Suprapubic skin (tissue), 4 donors: ENCODE data around the gene MFAP5. TPM values are rescaled to one million over a fixed set of nuclear protein-coding genes. Genes with fewer than 3 reads are reported as not detected.

Experiments
- DNase-seq, 2 donors: peaks; one replicate each; pipeline ENCODE4 v3.0.0-alpha.2; 2019; ENCODE audit warnings: low spot score in 2 of 2
- H3K27ac ChIP-seq: fragments of 200-600 bp; sonication (generic); one replicate; pipeline ENCODE4 v1.5.1; 2019
- H3K27me3 ChIP-seq: fragments of 200-600 bp; sonication (generic); one replicate; pipeline ENCODE4 v1.5.1; 2019
- H3K36me3 ChIP-seq: fragments of 200-600 bp; sonication (generic); one replicate; pipeline ENCODE4 v1.5.1; 2019
- H3K4me1 ChIP-seq: fragments of 200-600 bp; sonication (generic); one replicate; pipeline ENCODE4 v1.5.1; 2019
- H3K4me3 ChIP-seq: fragments of 200-600 bp; sonication (generic); one replicate; pipeline ENCODE4 v1.5.1; 2019; ENCODE audit warnings: mild to moderate bottlenecking
- H3K9me3 ChIP-seq: fragments of 200-600 bp; sonication (generic); one replicate; pipeline ENCODE4 v1.5.1; 2019
- CTCF ChIP-seq, 2 donors: fragments of 200-600 bp in 1 of 2; fragments of 450-650 bp in 1 of 2; sonication (generic) in 1 of 2; IDR thresholded peaks; one replicate each; pipeline ENCODE4 v1.5.1; 2016 to 2019; ENCODE audit warnings: antibody characterized with exemption in 2 of 2, mild to moderate bottlenecking in 1 of 2, moderate library complexity in 1 of 2
- EP300 ChIP-seq: sonication (generic); formaldehyde crosslinking; IDR thresholded peaks from one replicate; pipeline ENCODE4 v1.6.1; 2017; ENCODE audit warnings: antibody characterized with exemption
- POLR2A ChIP-seq, 2 donors: fragments of 450-650 bp; IDR thresholded peaks; one replicate each; pipeline ENCODE4 v1.6.1; 2017; ENCODE audit warnings: antibody characterized with exemption in 2 of 2, mild to moderate bottlenecking in 2 of 2, moderate library complexity in 2 of 2
- POLR2AphosphoS5 ChIP-seq, 3 donors: sonication (generic); formaldehyde crosslinking; IDR thresholded peaks; one replicate each; pipeline ENCODE4 v1.6.1; 2017; ENCODE audit warnings: antibody characterized with exemption in 3 of 3
- WGBS: methylation state at CpG from one replicate; pipeline ENCODE4 v1.1.5; 2018; 5-methylcytosine and 5-hydroxymethylcytosine counted together
- total RNA-seq, 4 donors: library from RNA; depleted of rRNA; stranded (reverse); fragments of >200 nt; gene quantifications; one replicate each; pipeline ENCODE4 v1.1.0, GENCODE V29; 2016

The MFAP5 gene
- 10 to 100 TPM; 18.1 to 70.5 (median 26.4) TPM for total RNA-seq

- DNase-seq: no peak
- no peaks in the 10 kb centered on the region for H3K9me3 ChIP-seq
- peaks cover under 1% of the 10 kb centered on the region for H3K4me1 ChIP-seq
- H3K36me3 ChIP-seq: no peaks in the 10 kb centered on the region
- H3K27ac ChIP-seq: peak within 1 kb of the TSS; percentile 75
- H3K4me3 ChIP-seq: peak within 1 kb of the TSS; percentile 36
- 55% methylated on average over 6 of the region's 6 CpGs for WGBS
- no peaks in the 10 kb centered on the region for H3K27me3 ChIP-seq
- no peak for TF ChIP-seq EP300
- peak in 1 of 2 donors; percentile 23 for TF ChIP-seq POLR2A (IDR thresholded peaks at IDR 0.05)
- TF ChIP-seq POLR2AphosphoS5 (IDR thresholded peaks at IDR 0.05): peak in 2 of 3 donors; percentile 33 to 43
- no peak for TF ChIP-seq CTCF (IDR thresholded peaks at IDR 0.05)
Measured at GRCh38 chr12:8662593-8662992, at the start of gene MFAP5. MFAP5 (minus strand) TSS chr12:8662826; CDS start chr12:8662104, 722 bp downstream.

GRCh38 chr12:8709124-8709830 lies 46.7 kb upstream of the MFAP5 start:
- H3K36me3 ChIP-seq: no peaks in the 10 kb centered on the region
- H3K9me3 ChIP-seq: no peaks in the 10 kb centered on the region
- DNase-seq: no peak
- H3K4me3 ChIP-seq: peak overlapping the region; percentile 34
- TF ChIP-seq CTCF (IDR thresholded peaks at IDR 0.05) (no peak), POLR2AphosphoS5 (IDR thresholded peaks at IDR 0.05) (no peak), EP300 (no peak), POLR2A (IDR thresholded peaks at IDR 0.05) (no peak)
- peak overlapping the region; percentile 43 for H3K27ac ChIP-seq
- no peaks in the 10 kb centered on the region for H3K27me3 ChIP-seq
- peaks cover 18% of the 10 kb centered on the region for H3K4me1 ChIP-seq
- 57% methylated on average over 6 of the region's 6 CpGs for WGBS

GRCh38 chr12:8702159-8702558 lies 39.5 kb upstream of the MFAP5 start:
- 60% methylated on average over 4 of the region's 4 CpGs for WGBS
- peaks cover 35% of the 10 kb centered on the region for H3K4me1 ChIP-seq

GRCh38 chr12:8701046-8701660 lies 38.5 kb upstream of the MFAP5 start:
- WGBS: 65% methylated on average over 6 of the region's 6 CpGs
- no peak overlapping the region for H3K27ac ChIP-seq
- TF ChIP-seq CTCF (IDR thresholded peaks at IDR 0.05) (no peak), EP300 (no peak), POLR2A (IDR thresholded peaks at IDR 0.05) (no peak), POLR2AphosphoS5 (IDR thresholded peaks at IDR 0.05) (no peak)

More at GRCh38 chr12:8702159-8702558, 39.5 kb upstream of the MFAP5 start:
- Histone ChIP-seq H3K9me3 (no peaks in the 10 kb centered on the region), H3K4me3 (no peak overlapping the region), H3K27ac (no peak overlapping the region), H3K27me3 (no peaks in the 10 kb centered on the region), H3K36me3 (no peaks in the 10 kb centered on the region)
- TF ChIP-seq EP300 (no peak), POLR2A (IDR thresholded peaks at IDR 0.05) (no peak), POLR2AphosphoS5 (IDR thresholded peaks at IDR 0.05) (no peak), CTCF (IDR thresholded peaks at IDR 0.05) (no peak)
- DNase-seq: no peak

GRCh38 chr12:8699714-8700113 lies 37.1 kb upstream of the MFAP5 start:
- Histone ChIP-seq H3K9me3 (no peaks in the 10 kb centered on the region), H3K36me3 (no peaks in the 10 kb centered on the region), H3K4me1 (peaks cover 41% of the 10 kb centered on the region), H3K27ac (no peak overlapping the region), H3K4me3 (no peak overlapping the region), H3K27me3 (no peaks in the 10 kb centered on the region)
- no peak for TF ChIP-seq EP300
- no peak for TF ChIP-seq CTCF (IDR thresholded peaks at IDR 0.05)
- no peak for TF ChIP-seq POLR2A (IDR thresholded peaks at IDR 0.05)
- no peak for TF ChIP-seq POLR2AphosphoS5 (IDR thresholded peaks at IDR 0.05)
- 45% methylated on average over 4 of the region's 4 CpGs for WGBS
- no peak for DNase-seq

More at GRCh38 chr12:8701046-8701660, 38.5 kb upstream of the MFAP5 start:
- H3K4me3 ChIP-seq: no peak overlapping the region
- no peak for DNase-seq
- no peaks in the 10 kb centered on the region for H3K36me3 ChIP-seq
- H3K9me3 ChIP-seq: no peaks in the 10 kb centered on the region
- H3K4me1 ChIP-seq: peaks cover 41% of the 10 kb centered on the region
- H3K27me3 ChIP-seq: no peaks in the 10 kb centered on the region
